Gastrocnemius medialis (tissue), 4 donors: Measurements from ENCODE around the gene EPHA8.

ENCODE experiments used
- CTCF ChIP-seq, 5 experiments: fragments of 450-650 bp in 3 of 5; fragments of 200-600 bp in 2 of 5; sonication (generic) in 2 of 5; IDR thresholded peaks in 4 of 5; conservative IDR thresholded peaks in 1 of 5; 1 replicate in 4 of 5; 2 replicates in 1 of 5; pipeline ENCODE4 v1.5.1; 2016 to 2019; ENCODE audit warnings: antibody characterized with exemption in 5 of 5, mild to moderate bottlenecking in 3 of 5, moderate library complexity in 3 of 5
- POLR2A ChIP-seq, 2 donors: fragments of 450-650 bp; IDR thresholded peaks; one replicate each; pipeline ENCODE4 v1.6.1; 2017; ENCODE audit warnings: antibody characterized with exemption in 2 of 2, mild to moderate bottlenecking in 2 of 2, moderate library complexity in 2 of 2

- TF ChIP-seq CTCF (IDR thresholded peaks at IDR 0.05 in 4 of 5, conservative IDR thresholded peaks at IDR 0.05 in 1 of 5) (no peak), POLR2A (IDR thresholded peaks at IDR 0.05) (no peak)
Observed at GRCh38 chr1:22521692-22522091, 41.6 kb upstream of the EPHA8 start.
